ENCODE measurements around the gene SCN2A.

DNA sequence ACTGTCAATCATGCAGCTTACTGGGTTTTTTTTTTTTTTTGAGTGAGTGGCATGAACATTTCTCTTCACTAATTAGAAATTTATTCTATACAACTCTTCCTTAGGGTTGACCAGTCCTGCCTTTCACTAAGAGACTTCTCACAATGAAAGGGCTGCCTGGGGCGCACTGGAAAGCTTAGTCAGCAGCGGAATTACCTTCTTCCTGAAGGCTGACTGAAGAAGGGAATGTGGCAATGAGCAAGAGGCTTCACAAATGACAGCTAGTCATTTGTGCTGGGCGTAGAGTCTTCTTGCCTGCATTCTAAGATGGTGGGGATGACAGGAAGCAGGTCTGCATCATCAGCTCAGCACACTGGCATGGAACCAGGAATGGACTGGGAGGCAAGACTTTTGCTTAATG lies 19.7 kb upstream of the SCN2A start:
- TF ChIP-seq CTCF (conservative IDR thresholded peaks at IDR 0.05 in 1 of 2, IDR thresholded peaks at IDR 0.05 in 1 of 2; ENCODE audit: extremely low read depth in 1 of 2, insufficient read depth in 1 of 2, low read depth in 1 of 2, low read length in 2 of 2) (no peak), EZH2 (IDR thresholded peaks at IDR 0.05; ENCODE audit: borderline replicate concordance, low read length) (no peak)
